ENCODE data around the gene ETS1.

Gene ETS1

DNA sequence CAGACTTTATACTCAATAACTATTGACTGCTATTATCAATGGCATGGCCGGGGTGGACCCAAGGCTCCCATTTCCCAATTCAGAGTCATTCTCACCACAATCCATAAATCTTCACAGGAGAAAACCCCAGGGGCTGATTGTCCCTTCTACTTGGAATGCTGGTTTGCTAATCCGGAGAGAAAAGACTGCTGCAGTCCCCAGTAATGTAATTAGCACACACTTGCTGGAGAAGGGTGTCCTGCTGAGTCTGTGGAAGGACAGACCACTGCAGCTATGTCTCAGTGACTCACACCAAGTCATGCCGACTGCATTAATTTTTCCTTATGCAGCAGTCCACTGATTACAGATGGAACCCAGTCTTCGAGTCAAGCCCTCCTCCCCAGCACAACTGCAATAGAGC is 5.9 kb upstream of the ETS1 start:
- no peak for ATAC-seq

DNA sequence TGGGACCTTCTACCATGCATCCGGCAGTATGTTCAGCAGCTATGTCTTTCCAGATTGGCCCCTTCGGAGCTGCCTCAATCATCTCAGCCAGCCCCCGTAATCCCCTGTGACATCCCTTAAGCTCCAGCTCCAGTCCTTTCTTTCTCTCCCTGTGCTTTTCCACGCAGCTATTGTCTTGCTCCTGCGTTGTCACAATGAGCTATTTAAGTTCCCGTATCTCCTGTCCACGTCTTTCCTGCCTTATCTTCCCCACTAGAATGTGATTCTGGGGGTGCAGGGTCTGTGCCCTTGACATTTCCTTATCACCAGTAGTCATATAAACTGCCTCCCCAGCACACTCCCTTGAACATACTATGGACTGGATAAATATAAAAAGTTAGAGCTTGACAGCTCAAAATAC is 5.1 kb upstream of the ETS1 start:
- ATAC-seq, result no peak

DNA sequence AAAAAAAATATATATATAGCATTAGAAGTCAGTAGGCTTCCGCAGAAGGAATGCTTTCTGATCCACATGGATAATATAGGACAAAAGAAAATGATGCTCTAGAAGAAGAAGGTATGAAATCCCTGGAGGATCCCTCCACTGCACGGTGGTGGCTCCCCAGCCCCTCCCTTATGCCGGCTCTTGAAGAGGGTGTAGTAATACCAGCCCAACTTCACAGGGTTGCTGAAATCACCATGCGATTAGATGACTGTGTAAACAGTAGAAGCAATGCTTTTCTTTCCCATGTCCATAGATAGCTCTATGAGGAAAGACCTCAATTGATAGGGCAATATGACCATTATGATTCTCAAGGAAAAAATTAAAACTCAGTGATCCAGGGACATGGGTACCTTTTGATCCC is 3.2 kb upstream of the ETS1 start:
- no peak for ATAC-seq

DNA sequence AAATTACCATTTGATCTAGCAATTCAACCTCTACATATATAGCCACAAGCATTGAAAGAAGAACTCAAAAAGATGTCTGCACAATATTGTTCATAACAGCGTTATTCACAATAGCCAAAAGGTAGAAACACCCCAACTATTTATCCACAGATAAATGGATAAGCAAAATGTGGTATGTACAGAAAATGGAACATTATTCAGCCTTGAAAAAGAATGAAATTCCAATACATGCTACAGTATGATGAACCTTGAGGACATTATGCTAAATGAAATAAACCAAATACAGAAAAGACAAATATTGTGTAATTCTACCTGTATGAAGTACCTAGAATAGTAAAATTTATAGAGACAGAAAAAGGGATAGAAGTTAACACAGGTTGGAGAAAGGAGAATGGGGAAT is 2.6 kb upstream of the ETS1 start:
- ATAC-seq, result no peak

DNA sequence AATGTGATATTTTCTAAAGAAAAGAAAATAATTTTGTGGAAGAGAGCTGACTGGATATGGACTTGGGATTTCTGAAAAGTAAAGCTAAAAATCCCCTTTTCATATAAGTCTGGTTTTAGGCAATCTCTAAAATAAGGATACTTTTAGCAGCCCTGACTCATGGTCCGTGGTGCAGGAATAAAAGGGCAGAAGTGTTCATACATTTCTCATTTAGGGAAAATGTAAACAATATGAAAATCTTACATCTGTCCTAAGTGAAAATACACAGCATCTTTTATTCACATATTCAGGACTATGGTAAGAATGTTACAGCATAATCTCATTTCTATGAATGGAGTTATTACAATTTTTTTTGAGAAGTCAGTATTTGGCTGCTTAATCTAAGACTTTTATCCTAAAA is 735 bp upstream of the ETS1 start:
- no peak for ATAC-seq

DNA sequence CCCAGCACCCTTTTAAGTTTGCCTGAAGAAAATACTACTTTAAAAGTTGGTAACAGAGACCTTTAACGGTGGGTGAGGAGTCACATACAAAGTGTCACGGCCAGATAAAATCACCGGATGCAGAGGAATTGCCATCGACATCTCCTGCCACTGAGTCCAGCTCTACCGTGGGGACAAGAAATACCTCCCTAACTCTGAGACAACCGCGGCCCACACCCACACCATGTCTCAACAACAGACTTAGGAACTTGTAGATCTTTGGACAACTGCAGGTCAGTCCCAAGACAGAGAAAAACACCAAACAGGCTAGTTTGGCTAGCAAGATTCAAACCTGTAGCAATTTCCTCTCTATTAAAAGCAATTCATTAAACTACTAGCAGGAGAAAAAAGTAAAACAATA is 669 bp downstream of the ETS1 start:
- ATAC-seq, result no peak

DNA sequence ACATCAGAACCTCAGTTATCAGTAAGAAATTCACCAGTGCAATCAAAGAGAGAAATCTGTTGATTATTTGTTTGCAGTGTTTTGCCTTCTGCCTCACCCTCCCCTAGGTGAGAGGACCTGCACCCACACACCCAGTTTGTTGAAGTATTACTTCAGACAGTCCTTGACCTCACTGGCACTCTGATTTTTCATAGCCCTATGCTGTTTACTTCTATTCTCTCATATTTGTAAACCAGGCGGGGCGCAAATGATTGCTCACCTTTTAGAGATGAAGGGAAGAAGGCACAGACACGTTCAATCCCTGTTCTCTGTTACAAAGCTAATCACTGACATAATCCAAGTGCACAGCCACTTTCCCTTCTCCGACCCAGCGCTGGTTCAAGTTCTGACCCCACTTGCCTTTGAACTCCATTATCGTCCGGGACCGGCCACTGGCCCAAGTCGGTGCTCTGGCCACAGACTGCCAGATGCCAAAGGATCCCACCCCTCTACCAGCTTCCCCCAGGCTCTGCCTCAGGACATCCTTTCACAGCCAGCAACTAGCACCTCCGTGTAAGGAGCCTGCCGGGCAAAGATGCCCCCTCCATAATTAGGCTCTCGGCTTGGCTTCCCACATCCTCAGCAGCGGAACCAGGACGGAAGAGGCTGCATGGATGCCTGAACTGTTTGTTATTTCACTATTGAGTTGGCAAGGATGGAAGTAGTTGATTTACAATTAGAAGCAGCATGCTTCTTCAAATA is 1.7 kb downstream of the ETS1 start:
- ATAC-seq, result no peak

DNA sequence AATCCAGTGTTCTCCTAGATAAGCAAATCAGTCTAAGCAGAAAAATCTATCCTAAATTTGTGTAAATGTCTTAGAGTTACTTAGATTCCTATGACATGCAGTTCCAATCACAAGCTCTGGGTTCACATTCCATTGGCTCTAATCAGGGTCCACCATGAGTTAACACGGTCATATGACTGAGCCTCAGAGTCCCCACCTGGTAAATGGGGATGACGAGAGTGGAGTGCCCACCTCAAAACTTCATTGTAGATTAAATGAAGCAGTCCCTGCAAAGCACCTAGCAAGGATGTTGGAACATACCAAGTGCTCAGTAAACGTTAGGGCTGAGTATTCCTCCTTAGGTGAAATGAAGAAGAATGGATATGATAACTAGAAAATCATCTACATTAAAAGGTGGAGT is 3.1 kb downstream of the ETS1 start:
- ATAC-seq, result no peak

DNA sequence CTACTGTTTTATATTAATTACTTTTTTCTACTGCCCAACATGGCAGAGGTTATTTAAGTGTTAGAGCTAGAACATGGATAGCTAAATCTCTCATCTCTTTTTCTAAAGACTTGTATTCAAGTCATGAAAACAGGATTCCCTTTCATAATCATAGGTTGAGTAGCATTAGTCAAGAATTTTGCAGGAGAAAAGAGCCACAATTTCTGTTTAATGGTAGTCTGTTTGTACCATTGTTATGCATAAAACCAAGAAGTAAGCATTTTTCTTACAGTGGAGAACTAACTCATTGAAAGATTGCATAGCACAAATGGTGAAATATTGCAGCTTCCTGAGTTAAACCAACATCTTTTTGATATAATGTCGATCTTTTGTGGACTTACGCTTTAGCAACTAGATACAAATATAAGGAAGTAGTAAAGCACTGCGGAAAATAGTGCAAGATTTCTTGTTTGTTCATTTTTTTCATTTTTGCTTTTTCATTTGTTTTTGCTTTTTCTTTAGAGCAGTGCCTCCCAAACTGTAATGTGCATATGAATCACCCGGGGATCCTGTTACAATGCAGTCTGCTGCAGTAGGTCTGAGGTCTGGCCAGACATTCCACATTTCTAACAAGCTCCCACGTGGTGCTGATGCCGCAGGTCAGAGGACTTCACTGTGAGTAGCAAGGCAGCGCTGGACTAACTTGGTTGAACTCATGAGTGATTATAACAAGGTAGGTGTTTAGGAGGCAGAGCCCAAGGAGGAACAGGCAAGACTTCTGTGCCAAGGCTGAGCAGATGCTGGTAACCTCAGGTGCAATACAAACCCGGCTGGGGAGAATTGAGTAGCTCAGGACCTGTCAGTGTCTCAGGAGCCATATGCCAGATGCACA is 4.6 kb downstream of the ETS1 start:
- no peak for ATAC-seq

DNA sequence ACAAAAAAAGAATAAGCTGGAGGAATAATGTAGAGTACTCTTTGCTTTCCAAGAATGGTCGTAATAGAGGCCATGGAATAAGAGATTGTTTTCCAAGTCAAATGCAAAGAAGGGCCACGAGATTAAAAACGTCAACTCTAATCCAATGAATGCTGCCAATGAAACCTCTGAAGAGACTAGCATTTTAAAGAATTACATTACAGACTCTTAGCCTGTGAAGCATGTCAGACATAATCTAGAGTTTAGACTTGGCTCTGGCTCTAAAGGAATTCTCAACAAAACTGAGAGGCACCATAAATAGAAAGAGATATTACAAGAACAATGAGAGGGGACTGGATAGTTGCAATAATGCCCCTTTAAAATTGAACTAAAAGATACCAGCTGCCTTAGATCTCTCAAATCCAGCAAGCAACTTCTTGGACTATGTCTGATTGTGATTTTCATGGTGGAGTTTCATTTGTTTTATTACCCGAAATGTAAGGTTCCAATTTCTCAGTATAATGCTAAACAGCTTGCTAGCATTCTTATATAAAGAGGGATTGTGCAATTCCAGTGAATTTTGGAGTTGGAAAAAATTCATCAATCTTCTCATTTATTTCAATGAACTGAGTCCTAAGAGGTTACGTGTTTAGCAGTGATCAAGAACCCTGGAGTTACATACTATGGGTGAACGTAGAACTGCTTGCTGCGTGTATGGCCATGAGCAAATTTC is 5.6 kb downstream of the ETS1 start:
- ATAC-seq, result no peak

DNA sequence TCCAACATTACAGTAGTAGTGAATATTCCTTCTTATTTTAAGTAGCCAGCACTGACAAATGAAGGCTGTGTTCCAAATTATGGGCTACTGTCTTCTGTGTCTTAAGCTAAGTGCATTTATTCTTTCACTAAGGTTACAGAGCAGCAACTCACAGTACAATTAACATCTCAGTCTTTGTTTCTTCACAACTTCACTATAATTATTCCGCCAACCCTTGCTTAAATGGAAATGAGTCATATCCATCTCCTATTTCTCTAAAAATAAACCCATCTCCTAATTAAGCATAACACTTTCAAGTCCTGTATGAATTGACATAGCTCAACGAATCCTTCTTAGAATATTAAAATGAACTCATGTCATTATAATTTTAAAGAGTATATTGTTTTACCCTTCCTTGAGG is 6.7 kb downstream of the ETS1 start:
- ATAC-seq, result peak; percentile 74 to 80

DNA sequence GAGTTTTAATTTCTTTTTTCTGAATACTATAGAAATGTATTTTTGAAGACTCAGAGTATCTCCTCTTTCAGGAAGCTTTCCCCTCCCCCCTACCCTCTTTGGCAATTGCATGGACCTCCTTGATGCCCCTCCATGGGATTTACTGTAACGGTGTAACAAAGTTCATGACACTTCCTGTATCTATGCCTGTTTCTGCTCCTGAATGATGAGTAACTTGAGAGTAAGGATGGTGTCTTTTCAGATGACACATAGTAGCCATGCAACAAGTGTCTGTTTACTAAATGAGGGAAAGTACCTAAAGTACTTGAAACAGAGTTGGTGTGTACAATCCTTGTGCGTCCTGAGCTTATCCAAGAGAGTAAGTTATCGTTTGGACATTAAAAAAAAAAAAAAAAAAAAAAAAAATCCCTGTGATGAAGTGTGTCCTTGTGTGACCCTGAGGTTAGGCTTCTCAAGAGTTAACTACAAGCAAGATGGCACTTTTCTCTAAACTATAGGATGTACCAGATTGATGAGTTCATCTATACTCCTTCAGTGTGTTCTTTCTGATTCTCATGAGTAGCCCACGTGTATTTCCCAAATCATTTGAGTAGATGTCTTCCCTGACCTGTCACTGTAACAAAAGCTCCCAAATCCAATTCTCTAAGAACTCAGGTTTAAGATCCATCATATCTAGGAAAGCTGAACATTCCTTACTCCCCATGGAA is 7.4 kb downstream of the ETS1 start:
- ATAC-seq, result peak; percentile 90

DNA sequence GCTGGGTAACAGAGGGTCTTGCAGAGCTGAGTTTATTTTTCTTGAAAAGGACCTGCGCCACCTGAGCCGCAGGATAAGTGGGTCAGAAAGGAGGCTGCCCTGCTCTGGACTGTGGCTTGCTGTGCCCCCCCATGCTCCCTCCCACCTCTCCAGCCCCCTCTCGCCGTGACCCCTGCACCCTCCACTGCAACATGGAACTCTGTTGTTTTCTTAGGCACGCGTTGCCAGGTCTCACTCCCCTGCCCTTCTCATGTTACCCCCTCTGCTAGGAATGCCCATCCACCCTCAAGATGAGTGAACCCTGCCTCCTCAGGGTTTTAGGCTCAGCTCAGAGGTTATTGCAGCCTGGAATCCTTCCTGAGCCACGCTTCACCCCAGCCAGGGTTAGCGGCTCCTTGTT is 10.8 kb downstream of the ETS1 start:
- no peak for ATAC-seq

DNA sequence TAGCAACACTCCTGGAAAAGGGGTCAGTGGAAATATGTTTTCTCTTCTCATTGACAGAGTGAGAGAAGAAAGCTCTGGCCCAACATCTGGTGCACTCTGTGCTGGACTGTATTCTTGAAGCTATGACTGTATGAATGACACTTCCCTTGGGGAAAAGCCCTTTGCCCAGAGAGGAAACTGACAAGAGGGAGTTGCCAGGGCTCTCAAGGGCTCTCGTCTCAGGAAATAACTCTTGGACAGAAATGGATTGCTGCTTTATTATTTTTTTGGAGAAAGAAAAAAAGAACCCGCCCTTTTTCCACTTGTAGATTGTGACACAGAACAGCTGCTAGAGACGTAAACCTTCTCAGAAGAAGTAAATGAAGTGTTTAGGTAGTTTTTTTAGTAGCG is 11.4 kb downstream of the ETS1 start:
- ATAC-seq, result no peak

DNA sequence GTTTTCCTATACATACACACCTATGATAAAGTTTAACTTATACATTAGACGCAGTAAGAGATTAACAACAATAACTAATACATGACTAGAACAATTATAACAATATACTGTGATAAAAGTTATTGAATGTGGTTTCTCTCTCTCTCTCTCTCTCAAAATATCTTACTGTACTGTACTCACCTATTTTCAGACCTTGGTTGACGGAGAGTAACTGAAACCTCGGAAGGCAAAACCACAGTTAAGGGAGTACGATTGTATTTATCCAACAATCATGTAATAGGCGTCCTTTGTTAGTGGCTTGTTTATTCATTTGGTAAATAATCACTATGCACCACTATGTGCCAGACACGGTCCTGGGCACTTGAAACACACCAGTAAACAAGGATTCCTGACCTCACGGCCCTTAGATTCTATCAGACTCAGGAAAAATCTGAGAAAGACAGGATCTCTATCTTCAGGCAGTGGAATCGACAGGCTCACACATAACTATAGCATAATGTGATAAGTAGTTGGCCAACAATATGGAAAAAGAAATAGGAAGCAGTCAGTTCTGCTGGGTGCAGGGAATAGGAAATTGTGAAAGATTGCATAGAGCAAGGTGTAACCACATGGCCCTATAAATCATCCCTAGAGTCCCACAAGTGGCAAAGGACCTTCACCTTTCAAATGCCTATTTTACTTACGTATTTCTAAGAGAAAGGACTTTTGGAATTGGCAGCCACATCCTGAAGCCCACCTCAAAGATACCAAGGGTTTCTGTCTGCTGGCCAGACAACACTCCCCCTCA is 12.0 kb downstream of the ETS1 start:
- ATAC-seq, result no peak

DNA sequence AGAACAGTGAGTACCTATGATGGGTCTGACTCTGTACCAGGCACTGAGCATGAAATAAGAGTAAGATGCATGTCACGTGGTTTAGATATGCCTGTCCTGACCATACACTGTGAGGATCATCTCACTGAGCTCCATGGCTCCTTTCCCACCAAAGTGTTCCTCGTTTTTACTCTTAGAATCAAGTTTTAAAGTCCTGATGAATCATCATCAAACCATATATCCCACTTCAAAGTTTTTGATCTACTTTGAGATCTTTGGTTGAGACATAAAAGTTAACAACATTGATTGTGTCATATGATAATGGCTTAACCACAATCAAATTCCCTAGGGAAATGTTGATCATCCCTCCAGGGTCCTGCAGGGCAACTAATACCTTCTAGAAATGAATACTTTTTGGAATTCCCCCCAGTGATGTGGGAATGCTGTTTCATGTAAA is 12.8 kb downstream of the ETS1 start:
- ATAC-seq, result no peak

DNA sequence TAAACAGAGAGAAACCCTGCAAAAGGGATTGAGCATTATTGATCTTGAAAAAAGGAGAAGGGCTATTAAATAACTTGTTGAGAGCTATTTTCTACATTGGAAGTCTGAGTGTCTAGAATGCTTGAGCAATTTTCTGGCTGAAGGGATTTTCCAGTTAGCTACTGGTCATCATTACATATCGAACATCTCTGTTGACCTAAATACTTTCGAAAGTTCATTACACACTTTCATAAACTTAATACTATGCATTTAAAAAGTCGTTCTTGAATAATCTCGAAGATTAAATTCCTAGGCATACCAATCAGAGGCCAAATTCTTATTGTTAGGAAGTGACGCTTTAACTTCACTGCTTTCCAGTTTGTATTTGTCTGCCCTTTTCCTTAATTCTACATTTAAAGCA is 13.7 kb downstream of the ETS1 start:
- no peak for ATAC-seq

DNA sequence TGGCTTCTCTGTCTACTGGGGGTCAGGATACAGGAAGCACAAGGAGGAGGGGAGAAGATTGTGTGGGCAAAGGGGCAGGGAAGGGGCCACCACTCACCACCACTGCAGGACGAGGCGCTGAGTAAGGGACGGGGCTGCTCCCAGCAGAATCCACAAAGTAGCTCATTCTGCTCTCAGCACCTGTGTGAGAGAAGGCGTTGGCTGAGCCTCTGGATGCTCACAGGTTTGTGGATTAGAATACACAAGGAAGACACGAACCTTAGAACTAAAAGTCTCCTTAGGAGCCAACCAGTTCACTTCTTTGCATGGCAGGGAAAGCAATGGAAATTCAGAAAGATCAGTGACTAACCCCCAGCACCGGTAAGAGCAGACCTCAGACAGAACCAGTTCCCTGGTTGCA is 14.4 kb downstream of the ETS1 start:
- ATAC-seq, result no peak

DNA sequence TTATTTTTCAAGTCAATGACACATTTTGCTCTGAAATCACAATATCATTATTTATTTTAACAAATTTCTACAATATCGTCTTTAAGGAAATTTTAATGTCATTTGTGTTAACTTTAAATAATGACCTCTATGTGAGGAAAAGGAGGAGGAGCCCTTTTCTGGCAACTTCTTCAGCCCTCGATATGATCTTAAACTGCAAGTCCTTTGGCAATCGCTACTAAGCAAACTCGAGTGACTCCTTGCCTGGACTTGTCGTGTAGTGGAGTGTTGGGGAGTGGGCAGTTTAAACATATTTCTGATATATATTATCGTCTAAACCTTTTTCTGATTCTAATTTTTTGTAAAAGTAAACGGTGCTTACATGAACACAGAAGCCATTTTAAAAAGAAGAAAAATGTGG is 16.7 kb downstream of the ETS1 start:
- no peak for ATAC-seq

DNA sequence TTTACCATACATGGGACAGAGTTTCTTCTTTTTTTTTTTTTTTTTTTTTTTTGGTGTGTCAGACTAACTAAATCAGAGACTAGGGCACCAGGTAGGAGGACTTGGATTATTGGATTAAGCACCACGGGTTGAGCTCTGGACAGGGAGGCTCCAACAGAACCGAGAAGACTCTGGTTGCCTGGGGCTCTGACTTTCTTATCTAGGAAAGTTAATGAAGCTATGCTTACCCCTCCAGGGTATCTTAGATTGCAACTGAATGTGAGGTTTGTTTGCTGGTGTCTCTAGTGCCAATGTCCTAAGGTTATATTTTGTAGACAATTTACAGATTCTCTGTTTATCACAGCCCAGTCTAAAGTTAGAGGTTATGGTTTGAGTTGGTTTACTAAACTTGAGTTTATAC is 18.1 kb downstream of the ETS1 start:
- no peak for ATAC-seq

DNA sequence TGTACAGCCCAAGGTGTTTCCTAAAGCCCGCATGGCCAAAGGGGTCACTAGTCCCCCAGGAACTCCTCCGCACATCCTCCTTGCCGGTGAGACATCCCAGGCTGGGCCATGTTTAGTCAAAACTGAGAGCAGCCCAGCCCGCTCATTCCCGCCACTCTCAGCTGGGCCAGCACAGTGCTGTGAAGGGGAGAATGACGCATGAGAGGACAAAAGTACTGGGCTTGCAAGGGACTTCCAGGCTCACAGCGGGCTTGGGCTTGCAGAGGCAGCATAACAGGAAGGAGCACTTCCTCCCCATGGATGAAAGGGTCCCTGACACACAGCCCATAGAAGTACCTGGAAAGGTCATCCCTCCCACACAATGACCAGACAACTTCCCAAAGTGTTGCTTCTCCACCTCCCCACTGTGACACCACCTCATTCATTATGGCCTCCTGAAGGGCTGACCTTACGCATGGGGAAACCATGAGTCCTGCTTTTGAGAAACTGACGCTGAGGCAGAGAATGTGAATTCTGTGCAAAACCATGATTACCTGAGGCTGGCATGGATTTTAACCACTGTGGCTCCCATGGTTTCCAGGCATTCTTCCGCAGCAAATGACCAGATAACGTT is 19.1 kb downstream of the ETS1 start:
- peak in 1 of 2 donors; percentile 55 for ATAC-seq

DNA sequence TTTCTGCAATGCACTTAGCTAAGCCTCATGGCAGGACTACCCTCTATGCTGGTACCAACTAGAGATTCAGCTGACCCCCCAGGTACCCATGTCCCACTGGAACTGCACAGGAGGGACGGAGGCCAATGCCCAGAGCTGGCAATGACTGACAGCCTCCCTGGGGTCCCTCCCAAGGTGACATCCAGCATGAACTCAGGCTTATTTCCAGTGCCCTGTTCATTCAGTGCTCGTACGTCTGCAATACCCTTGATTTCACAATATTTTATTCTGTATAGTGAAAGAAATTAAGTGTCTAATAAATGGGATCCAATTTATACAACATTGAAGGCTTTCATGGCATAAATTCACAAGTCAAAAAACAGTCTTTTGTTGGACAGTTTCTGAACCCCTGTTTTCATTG is 20.2 kb downstream of the ETS1 start:
- ATAC-seq, result no peak

Data from activated CD4-positive, CD25-positive, alpha-beta regulatory T cell treated with anti-CD3 and anti-CD28 coated beads, Interleukin-2, amount 50 U/mL, for 24 hours (primary cell).